GM12892 (cell line): Measurements from ENCODE around the gene SERP1.

ENCODE experiments used
- POLR2A ChIP-seq: IDR thresholded peaks from 2 replicates; pipeline ENCODE4 v1.6.1; 2011; ENCODE audit warnings: low read depth, low read length, control low read depth
- POLR2AphosphoS5 ChIP-seq: IDR thresholded peaks from 2 replicates; pipeline ENCODE4 v1.6.1; 2011; ENCODE audit warnings: low read depth, low read length, control low read depth
- TAF1 ChIP-seq: IDR thresholded peaks from 2 replicates; pipeline ENCODE4 v1.6.1; 2011; ENCODE audit warnings: low read depth, mild to moderate bottlenecking, control low read depth, low read length, borderline replicate concordance

DNA sequence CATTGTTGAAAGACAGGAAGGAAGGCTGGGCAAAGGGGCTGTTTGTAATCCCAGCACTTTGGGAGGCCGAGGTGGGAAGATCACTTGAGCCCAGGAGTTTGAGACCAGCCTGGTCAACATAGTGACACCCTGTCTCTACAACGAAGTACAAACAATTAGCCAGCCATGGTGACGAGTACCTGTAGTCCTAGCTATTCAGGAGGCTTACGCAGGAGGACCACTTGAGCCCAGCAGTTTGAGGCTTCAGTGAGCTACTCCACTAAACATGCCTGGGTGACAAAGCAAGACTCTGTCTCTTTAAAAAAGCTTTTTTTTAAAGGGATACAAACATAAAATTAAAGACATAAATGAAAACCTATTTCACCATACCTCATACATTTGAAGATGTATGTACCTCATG lies 11.1 kb downstream of the SERP1 start:
- TF ChIP-seq POLR2A (no peak), POLR2AphosphoS5 (no peak), TAF1 (no peak)
